ENCODE results near the gene FLRT1. TPM values are rescaled to one million over a fixed set of nuclear protein-coding genes. Genes with fewer than 3 reads are reported as not detected.

FLRT1 gene
- polyA plus RNA-seq, 1 experiment = 0.17 TPM

DNA sequence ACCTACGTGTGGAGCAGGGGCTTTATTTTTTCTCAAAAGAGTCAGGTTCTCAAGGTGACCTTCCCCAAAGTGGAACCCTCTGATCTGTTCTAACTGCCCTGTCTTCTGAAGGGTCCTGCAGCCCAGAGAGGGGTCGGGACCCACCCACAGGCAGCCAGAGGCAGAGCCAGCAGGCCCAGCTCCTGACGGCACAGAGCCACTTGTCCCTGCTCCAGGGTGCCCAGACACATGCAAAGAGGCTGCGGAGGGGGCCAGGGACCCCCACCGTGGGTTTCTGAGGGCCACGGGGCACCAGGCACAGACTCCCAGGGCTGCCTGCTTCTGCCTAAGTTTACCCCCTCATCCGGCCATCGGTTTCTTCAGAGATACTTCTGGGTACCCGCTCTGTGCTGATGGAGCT, 37.1 kb downstream of the FLRT1 start:
- DNase-seq (ENCODE audit: low read depth, low spot score) = no peak
- Histone ChIP-seq H3K27ac (ENCODE audit: low read depth, low read length) (no peak overlapping the region), H3K9me3 (ENCODE audit: control insufficient read depth, insufficient read depth, low read length) (no peaks in the 10 kb centered on the region), H3K4me3 (ENCODE audit: low read depth, low read length) (no peak overlapping the region), H3K27me3 (ENCODE audit: control insufficient read depth, insufficient read depth, low read length) (peaks cover 39% of the 10 kb centered on the region)
- ChIA-PET POLR2A (no interaction called here), CTCF (no interaction called here)
- TF ChIP-seq, protein P1, sequence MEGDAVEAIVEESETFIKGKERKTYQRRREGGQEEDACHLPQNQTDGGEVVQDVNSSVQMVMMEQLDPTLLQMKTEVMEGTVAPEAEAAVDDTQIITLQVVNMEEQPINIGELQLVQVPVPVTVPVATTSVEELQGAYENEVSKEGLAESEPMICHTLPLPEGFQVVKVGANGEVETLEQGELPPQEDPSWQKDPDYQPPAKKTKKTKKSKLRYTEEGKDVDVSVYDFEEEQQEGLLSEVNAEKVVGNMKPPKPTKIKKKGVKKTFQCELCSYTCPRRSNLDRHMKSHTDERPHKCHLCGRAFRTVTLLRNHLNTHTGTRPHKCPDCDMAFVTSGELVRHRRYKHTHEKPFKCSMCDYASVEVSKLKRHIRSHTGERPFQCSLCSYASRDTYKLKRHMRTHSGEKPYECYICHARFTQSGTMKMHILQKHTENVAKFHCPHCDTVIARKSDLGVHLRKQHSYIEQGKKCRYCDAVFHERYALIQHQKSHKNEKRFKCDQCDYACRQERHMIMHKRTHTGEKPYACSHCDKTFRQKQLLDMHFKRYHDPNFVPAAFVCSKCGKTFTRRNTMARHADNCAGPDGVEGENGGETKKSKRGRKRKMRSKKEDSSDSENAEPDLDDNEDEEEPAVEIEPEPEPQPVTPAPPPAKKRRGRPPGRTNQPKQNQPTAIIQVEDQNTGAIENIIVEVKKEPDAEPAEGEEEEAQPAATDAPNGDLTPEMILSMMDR (IDR thresholded peaks at IDR 0.05; ENCODE audit: low read depth, low read length) = no peak

DNA sequence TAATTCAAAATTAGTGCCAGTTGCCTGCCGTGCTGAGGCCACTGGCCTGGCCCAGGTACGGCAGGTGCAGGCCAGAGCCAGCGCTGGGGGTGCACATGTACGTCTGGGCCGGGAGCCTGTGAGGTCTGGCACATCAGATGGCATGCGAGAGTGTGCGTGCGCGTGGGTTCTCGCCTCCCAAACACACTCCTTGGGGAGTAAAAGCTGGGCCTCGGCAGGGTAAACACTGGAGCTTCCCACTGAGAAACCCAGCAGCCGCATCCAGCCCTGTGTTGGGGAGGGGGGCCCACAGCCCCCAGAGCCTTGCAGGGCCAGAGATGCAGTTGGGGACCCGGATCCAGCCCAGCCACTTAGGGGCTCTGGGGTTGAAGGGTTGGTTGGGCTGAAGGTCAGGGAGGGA, 37.8 kb downstream of the FLRT1 start:
- POLR2A ChIA-PET = no interaction called here
- CTCF ChIA-PET = no interaction called here

DNA sequence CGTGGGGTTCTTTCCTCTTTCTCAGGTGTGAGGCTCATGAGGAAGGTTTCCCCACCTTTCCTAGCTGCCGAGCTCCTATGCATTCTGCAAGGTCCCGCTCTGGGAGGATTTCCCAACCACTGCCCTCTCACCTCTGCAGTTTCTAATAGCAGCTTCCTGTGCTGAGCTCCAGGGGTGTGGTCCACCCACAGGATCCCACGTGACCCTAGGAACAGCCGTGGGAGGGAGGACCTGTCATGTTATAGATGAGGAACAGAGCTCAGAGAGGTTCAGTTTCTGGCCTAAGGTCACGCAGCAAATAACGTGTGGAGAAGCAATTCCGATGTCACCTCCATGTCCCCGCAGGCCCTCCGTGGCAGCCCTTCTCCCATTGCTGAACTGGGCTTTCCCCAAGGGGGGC, 38.5 kb downstream of the FLRT1 start:
- TF ChIP-seq, protein P1 (IDR thresholded peaks at IDR 0.05; ENCODE audit: low read depth, low read length) = no peak
- H3K9me3 ChIP-seq (ENCODE audit: control insufficient read depth, insufficient read depth, low read length) = no peaks in the 10 kb centered on the region
- CTCF ChIA-PET = no interaction called here
- peaks cover 43% of the 10 kb centered on the region for H3K27me3 ChIP-seq (ENCODE audit: control insufficient read depth, insufficient read depth, low read length)
- H3K4me3 ChIP-seq (ENCODE audit: low read depth, low read length) = no peak overlapping the region
- H3K27ac ChIP-seq (ENCODE audit: low read depth, low read length) = no peak overlapping the region
- POLR2A ChIA-PET = no interaction called here
- no peak for DNase-seq (ENCODE audit: low read depth, low spot score)

More for the DNA sequence above, 37.8 kb downstream of the FLRT1 start:
- peaks cover 41% of the 10 kb centered on the region for H3K27me3 ChIP-seq (ENCODE audit: control insufficient read depth, insufficient read depth, low read length)
- TF ChIP-seq, protein P1 (IDR thresholded peaks at IDR 0.05; ENCODE audit: low read depth, low read length) = no peak
- H3K4me3 ChIP-seq (ENCODE audit: low read depth, low read length) = no peak overlapping the region
- H3K27ac ChIP-seq (ENCODE audit: low read depth, low read length) = no peak overlapping the region
- no peaks in the 10 kb centered on the region for H3K9me3 ChIP-seq (ENCODE audit: control insufficient read depth, insufficient read depth, low read length)
- DNase-seq (ENCODE audit: low read depth, low spot score) = no peak

DNA sequence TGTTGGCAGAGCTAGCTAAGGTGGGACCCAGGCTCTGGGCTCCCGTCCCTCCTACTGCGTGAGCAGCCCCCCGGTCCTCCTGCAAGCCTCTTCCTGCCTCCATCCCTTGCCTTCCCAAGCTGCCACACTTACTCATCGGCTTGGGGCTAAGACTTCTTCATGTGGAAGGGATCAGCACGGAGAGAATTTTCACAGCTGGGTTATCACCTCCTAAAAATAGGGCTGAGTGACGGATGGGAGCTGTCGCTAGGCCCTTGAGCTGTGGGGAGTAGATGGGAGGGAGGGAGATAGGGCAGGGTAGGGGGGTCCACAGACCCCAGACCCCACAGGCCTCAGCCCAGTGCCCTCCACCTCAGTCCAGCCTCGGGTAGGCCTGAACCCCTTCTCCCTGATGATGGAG, 41.0 kb downstream of the FLRT1 start:
- TF ChIP-seq, protein P1 (IDR thresholded peaks at IDR 0.05; ENCODE audit: low read depth, low read length) = no peak
- Histone ChIP-seq H3K9me3 (ENCODE audit: control insufficient read depth, insufficient read depth, low read length) (no peaks in the 10 kb centered on the region; the same call in 1 of the 2 replicates), H3K27me3 (ENCODE audit: control insufficient read depth, insufficient read depth, low read length) (peaks cover 45% of the 10 kb centered on the region), H3K27ac (ENCODE audit: low read depth, low read length) (no peak overlapping the region), H3K4me3 (ENCODE audit: low read depth, low read length) (no peak overlapping the region)
- no peak for DNase-seq (ENCODE audit: low read depth, low spot score)
- ChIA-PET POLR2A (no interaction called here), CTCF (no interaction called here)

DNA sequence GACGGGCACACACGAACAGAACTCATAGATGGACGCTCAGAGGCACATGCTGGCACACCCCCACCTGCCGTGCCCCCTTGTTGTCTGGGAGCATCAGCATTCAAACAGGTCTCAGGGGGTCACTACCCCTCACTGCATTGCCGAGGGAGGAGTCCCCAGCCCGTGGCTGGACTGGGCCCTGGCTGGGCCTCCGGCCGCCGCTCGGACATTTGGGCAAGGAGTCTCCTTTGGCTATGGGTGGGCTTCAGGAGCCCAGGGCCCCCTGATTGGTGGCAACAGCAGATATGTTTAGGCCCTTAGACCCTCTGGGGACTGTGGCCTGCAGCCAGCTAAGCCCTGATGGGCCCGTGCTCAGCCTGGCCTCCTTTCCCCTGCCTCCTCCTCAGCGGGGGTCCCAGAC, 41.9 kb downstream of the FLRT1 start:
- POLR2A ChIA-PET = no interaction called here
- TF ChIP-seq, protein P1 (IDR thresholded peaks at IDR 0.05; ENCODE audit: low read depth, low read length) = no peak
- Histone ChIP-seq H3K27ac (ENCODE audit: low read depth, low read length) (no peak overlapping the region), H3K27me3 (ENCODE audit: control insufficient read depth, insufficient read depth, low read length) (peaks cover 43% of the 10 kb centered on the region), H3K9me3 (ENCODE audit: control insufficient read depth, insufficient read depth, low read length) (no peaks in the 10 kb centered on the region; the same call in 1 of the 2 replicates), H3K4me3 (ENCODE audit: low read depth, low read length) (no peak overlapping the region)
- DNase-seq (ENCODE audit: low read depth, low spot score) = no peak
- CTCF ChIA-PET = no interaction called here
